Measurements from ENCODE around the gene EML3.

GRCh38 chr11:62627713-62628112 is 15.1 kb upstream of the EML3 start:
- no peak for TF ChIP-seq CTCF (IDR thresholded peaks at IDR 0.05; ENCODE audit: poor library complexity, severe bottlenecking)
- no peak for TF ChIP-seq POLR2AphosphoS5 (IDR thresholded peaks at IDR 0.05)
- TF ChIP-seq EZH2 (IDR thresholded peaks at IDR 0.05; ENCODE audit: borderline replicate concordance, insufficient read depth, low read length, poor library complexity, severe bottlenecking) = no peak
- TF ChIP-seq RAD21 (conservative IDR thresholded peaks at IDR 0.05) = no peak
- no peak for TF ChIP-seq SMC3 (conservative IDR thresholded peaks at IDR 0.05; ENCODE audit: poor library complexity)
- no peak for TF ChIP-seq EP300 (conservative IDR thresholded peaks at IDR 0.05; ENCODE audit: poor library complexity, severe bottlenecking)
- no peak for TF ChIP-seq REST (IDR thresholded peaks at IDR 0.05; ENCODE audit: borderline replicate concordance)
- TF ChIP-seq TAF1 (IDR thresholded peaks at IDR 0.05; ENCODE audit: low read depth) = no peak
- TF ChIP-seq MXI1 (conservative IDR thresholded peaks at IDR 0.05; ENCODE audit: poor library complexity, severe bottlenecking) = no peak
